ENCODE measurements around the gene MYL3.

MYL3 gene

DNA sequence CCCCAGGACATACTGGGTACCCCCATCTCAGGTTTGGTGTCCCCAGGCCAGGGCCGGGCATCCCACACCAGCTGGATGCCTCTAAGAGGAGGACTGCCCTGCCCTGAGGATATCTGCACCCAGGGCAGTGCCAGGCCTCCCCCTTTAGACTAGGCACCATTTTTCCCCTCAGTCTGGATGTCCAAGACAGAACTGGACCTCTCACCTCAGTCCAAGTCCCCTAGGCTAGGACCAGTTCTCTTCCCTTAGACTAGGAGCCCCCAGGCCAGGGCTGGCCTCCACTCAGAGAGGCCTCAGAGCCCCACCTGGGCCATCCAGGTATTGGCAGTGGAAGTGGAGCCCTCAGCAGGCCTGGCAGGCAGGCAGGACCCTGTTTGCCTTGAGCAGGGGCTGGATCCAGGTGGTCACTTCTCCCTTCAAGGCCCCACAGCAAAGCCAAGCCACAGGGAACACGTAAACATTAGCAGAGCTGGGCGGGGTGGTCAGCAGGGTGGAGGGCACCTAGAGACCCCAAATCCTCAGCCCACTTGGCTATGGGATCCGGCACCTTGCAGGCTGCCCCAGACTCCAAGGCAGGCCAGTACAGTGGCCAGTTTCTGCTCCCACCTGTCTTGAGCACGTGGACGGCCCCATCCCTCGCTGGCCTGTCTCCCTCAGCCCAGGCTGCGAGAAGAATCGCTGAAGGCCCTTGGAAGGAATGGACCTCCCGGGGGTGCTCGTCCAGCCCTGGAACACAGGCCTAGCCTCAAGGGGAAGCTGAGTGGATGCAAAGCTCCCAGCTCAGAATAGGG lies 42.6 kb upstream of the MYL3 start:
- TF ChIP-seq CTCF (IDR thresholded peaks at IDR 0.05; ENCODE audit: low read depth, low read length, poor library complexity, severe bottlenecking) (no peak), EZH2phosphoT487 (IDR thresholded peaks at IDR 0.05; ENCODE audit: borderline replicate concordance, low read length) (no peak)
- no peak overlapping the region for H3K27ac ChIP-seq (ENCODE audit: low read depth, low read length)
- no peaks in the 10 kb centered on the region for H3K79me2 ChIP-seq (ENCODE audit: control insufficient read depth, low read length)
- no peaks in the 10 kb centered on the region for H3K27me3 ChIP-seq (ENCODE audit: control insufficient read depth, low read length)
- H3K9me2 ChIP-seq (replicated peaks; ENCODE audit: control insufficient read depth, low read length): no peaks in the 10 kb centered on the region
- no peaks in the 10 kb centered on the region for H3K9me3 ChIP-seq (ENCODE audit: control insufficient read depth, insufficient read depth, low read length)
- H3K4me2 ChIP-seq (ENCODE audit: low read length): no peak overlapping the region
- peaks cover 9% of the 10 kb centered on the region for H3K4me1 ChIP-seq (ENCODE audit: control insufficient read depth, low read length)
- H4K20me1 ChIP-seq (ENCODE audit: control insufficient read depth, insufficient read depth, low read depth, low read length): no peaks in the 10 kb centered on the region
- no peaks in the 10 kb centered on the region for H3K36me3 ChIP-seq (ENCODE audit: control insufficient read depth, low read length)
- no peaks in the 10 kb centered on the region for H3F3A ChIP-seq (ENCODE audit: control insufficient read depth, insufficient read depth)
- H3K4me3 ChIP-seq (ENCODE audit: low read length): no peak overlapping the region

DNA sequence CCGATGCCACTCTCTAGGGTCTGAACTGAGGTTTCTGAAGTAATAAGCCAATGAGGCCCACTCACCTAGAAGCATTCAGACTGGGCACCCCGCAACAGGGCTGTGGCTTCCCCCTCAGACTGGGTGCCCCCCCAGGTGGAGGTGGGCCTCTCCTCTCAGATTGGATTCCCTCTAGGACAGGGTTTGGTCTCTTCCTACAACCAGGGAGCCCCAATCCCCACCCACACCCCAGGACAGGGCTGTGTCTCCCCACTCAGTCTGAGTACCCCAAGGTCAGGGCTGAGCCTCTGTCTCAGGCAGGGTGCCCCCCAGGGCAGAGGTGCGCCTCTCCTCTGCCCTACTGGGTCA lies 41.9 kb upstream of the MYL3 start:
- Histone ChIP-seq H3K36me3 (ENCODE audit: control insufficient read depth, low read length) (no peaks in the 10 kb centered on the region), H3K4me3 (ENCODE audit: low read length) (no peak overlapping the region), H3F3A (ENCODE audit: control insufficient read depth, insufficient read depth) (no peaks in the 10 kb centered on the region), H4K20me1 (ENCODE audit: control insufficient read depth, insufficient read depth, low read depth, low read length) (no peaks in the 10 kb centered on the region), H3K4me1 (ENCODE audit: control insufficient read depth, low read length) (peaks cover 9% of the 10 kb centered on the region), H3K4me2 (ENCODE audit: low read length) (no peak overlapping the region), H3K9me2 (replicated peaks; ENCODE audit: control insufficient read depth, low read length) (no peaks in the 10 kb centered on the region), H3K9me3 (ENCODE audit: control insufficient read depth, insufficient read depth, low read length) (no peaks in the 10 kb centered on the region), H3K79me2 (ENCODE audit: control insufficient read depth, low read length) (no peaks in the 10 kb centered on the region), H3K27me3 (ENCODE audit: control insufficient read depth, low read length) (no peaks in the 10 kb centered on the region), H3K27ac (ENCODE audit: low read depth, low read length) (no peak overlapping the region)
- TF ChIP-seq CTCF (IDR thresholded peaks at IDR 0.05; ENCODE audit: low read depth, low read length, poor library complexity, severe bottlenecking) (no peak), EZH2phosphoT487 (IDR thresholded peaks at IDR 0.05; ENCODE audit: borderline replicate concordance, low read length) (no peak)

- H3F3A ChIP-seq (ENCODE audit: control insufficient read depth, insufficient read depth): no peaks in the 10 kb centered on the region
- no peak overlapping the region for H3K4me3 ChIP-seq (ENCODE audit: low read length)
- H3K27ac ChIP-seq (ENCODE audit: low read depth, low read length): no peak overlapping the region
- no peaks in the 10 kb centered on the region for H3K9me3 ChIP-seq (ENCODE audit: control insufficient read depth, insufficient read depth, low read length)
- peaks cover 4% of the 10 kb centered on the region for H3K4me1 ChIP-seq (ENCODE audit: control insufficient read depth, low read length)
- no peaks in the 10 kb centered on the region for H3K79me2 ChIP-seq (ENCODE audit: control insufficient read depth, low read length)
- no peak for TF ChIP-seq CTCF (IDR thresholded peaks at IDR 0.05; ENCODE audit: low read depth, low read length, poor library complexity, severe bottlenecking)
- TF ChIP-seq EZH2phosphoT487 (IDR thresholded peaks at IDR 0.05; ENCODE audit: borderline replicate concordance, low read length): no peak
- no peaks in the 10 kb centered on the region for H3K36me3 ChIP-seq (ENCODE audit: control insufficient read depth, low read length)
- H4K20me1 ChIP-seq (ENCODE audit: control insufficient read depth, insufficient read depth, low read depth, low read length): no peaks in the 10 kb centered on the region
- H3K4me2 ChIP-seq (ENCODE audit: low read length): no peak overlapping the region
- H3K27me3 ChIP-seq (ENCODE audit: control insufficient read depth, low read length): no peaks in the 10 kb centered on the region
- no peaks in the 10 kb centered on the region for H3K9me2 ChIP-seq (replicated peaks; ENCODE audit: control insufficient read depth, low read length)
Observed at GRCh38 chr3:46904303-46905212, 41.3 kb upstream of the MYL3 start.

Data from DOHH2 (cell line).